Occipital lobe (tissue), 3 donors: ENCODE data around the gene ANKUB1. TPM values are rescaled to one million over a fixed set of nuclear protein-coding genes. Genes with fewer than 3 reads are reported as not detected.

ENCODE experiments used
- DNase-seq: peaks from one replicate; lab custom pipeline; 2025; lab: John Stamatoyannopoulos, UW
- small RNA-seq: library from RNA; depleted of rRNA; stranded (forward); fragments of <200 nt; gene quantifications from one replicate; pipeline ENCODE3, GENCODE V24; 2014
- total RNA-seq: library from RNA; depleted of rRNA; stranded (reverse); fragments of >200 nt; gene quantifications from one replicate; pipeline ENCODE4 v1.2.3, GENCODE V29; 2014

ANKUB1 gene
- total RNA-seq, 1 donor from 2014 or later = 0.78 TPM

- DNase-seq = no peak
Measured at GRCh38 chr3:149713730-149714654, 78.4 kb downstream of the ANKUB1 start.

Small RNA genes within 50 kb of the gene (small RNA-seq; reads per million reads assigned to genes)
- gene RNU6-507P = not detected

Other genes starting within 250 kb of the ANKUB1 start
- gene WWTR1, start 134.5 kb downstream of the ANKUB1 start, total RNA-seq = 8.0 TPM
- 126 TPM for gene COMMD2, start 40.1 kb downstream of the ANKUB1 start, total RNA-seq
- gene RNF13, start 20.7 kb upstream of the ANKUB1 start, total RNA-seq = 108 TPM
- 459 TPM for gene PFN2, start 178.3 kb upstream of the ANKUB1 start, total RNA-seq